Mammary epithelial cell (primary cell): ENCODE results near the gene ACAA2.

Experiments
- EZH2 ChIP-seq: IDR thresholded peaks from 2 replicates; pipeline ENCODE4 v1.6.1; 2012; ENCODE audit warnings: low read length, inconsistent platforms, borderline replicate concordance
- TF ChIP-seq, protein P1 (sequence below), 2 donors: IDR thresholded peaks in 1 of 2; conservative IDR thresholded peaks in 1 of 2; 2 replicates each; pipeline ENCODE4 v1.5.1; 2011 to 2012; ENCODE audit warnings: inconsistent platforms in 2 of 2, low read length in 2 of 2, mild to moderate bottlenecking in 2 of 2, control low read depth in 1 of 2, low read depth in 1 of 2; ENCODE audit not compliant: insufficient read depth in 1 of 2; ENCODE audit errors: extremely low read depth in 1 of 2

GRCh38 chr18:49844903-49845302 is 31.6 kb upstream of the ACAA2 start:
- TF ChIP-seq EZH2, result no peak
- TF ChIP-seq, protein P1, sequence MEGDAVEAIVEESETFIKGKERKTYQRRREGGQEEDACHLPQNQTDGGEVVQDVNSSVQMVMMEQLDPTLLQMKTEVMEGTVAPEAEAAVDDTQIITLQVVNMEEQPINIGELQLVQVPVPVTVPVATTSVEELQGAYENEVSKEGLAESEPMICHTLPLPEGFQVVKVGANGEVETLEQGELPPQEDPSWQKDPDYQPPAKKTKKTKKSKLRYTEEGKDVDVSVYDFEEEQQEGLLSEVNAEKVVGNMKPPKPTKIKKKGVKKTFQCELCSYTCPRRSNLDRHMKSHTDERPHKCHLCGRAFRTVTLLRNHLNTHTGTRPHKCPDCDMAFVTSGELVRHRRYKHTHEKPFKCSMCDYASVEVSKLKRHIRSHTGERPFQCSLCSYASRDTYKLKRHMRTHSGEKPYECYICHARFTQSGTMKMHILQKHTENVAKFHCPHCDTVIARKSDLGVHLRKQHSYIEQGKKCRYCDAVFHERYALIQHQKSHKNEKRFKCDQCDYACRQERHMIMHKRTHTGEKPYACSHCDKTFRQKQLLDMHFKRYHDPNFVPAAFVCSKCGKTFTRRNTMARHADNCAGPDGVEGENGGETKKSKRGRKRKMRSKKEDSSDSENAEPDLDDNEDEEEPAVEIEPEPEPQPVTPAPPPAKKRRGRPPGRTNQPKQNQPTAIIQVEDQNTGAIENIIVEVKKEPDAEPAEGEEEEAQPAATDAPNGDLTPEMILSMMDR (conservative IDR thresholded peaks at IDR 0.05 in 1 of 2, IDR thresholded peaks at IDR 0.05 in 1 of 2; ENCODE audit: extremely low read depth in 1 of 2, insufficient read depth in 1 of 2, low read depth in 1 of 2, low read length in 2 of 2), result no peak
